HFF-Myc (cell line): ENCODE measurements around the gene ENOX1.

Experiments used
- DNase-seq: peaks from one replicate; pipeline ENCODE4 v3.0.0-alpha.2; 2011; ENCODE audit warnings: low read depth; ENCODE audit errors: extremely low read depth
- H3K4me3 ChIP-seq: replicated peaks from 2 replicates; pipeline ENCODE4 v1.5.1; 2011; ENCODE audit warnings: low read depth, mild to moderate bottlenecking, control low read depth, low read length
- TF ChIP-seq, protein P1 (sequence below): IDR thresholded peaks from 2 replicates; pipeline ENCODE4 v1.5.1; 2012; ENCODE audit warnings: mild to moderate bottlenecking, low read depth, low read length, control low read depth; ENCODE audit errors: missing control alignments

The ENOX1 gene

DNA sequence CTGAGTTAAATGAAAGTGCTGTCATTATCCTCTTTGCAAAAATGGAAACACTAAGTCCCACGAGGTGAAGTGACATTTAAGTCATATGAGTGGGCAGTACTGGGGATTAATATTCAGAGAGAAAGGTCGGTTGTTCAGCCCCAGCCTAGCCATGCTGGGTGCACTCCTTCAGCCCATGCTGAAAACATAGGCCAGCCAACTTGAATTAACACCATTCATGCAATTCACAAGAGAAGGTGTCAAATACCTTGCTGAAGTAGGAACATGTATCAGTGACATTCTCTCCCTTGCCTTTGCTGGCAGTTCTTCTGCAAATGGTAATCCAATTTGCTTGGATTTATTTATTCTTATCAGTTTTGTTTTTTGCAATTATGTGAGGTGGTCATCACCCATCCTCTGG is 507.1 kb downstream of the ENOX1 start:
- DNase-seq, result no peak
- no peak overlapping the region for H3K4me3 ChIP-seq
- TF ChIP-seq, protein P1, sequence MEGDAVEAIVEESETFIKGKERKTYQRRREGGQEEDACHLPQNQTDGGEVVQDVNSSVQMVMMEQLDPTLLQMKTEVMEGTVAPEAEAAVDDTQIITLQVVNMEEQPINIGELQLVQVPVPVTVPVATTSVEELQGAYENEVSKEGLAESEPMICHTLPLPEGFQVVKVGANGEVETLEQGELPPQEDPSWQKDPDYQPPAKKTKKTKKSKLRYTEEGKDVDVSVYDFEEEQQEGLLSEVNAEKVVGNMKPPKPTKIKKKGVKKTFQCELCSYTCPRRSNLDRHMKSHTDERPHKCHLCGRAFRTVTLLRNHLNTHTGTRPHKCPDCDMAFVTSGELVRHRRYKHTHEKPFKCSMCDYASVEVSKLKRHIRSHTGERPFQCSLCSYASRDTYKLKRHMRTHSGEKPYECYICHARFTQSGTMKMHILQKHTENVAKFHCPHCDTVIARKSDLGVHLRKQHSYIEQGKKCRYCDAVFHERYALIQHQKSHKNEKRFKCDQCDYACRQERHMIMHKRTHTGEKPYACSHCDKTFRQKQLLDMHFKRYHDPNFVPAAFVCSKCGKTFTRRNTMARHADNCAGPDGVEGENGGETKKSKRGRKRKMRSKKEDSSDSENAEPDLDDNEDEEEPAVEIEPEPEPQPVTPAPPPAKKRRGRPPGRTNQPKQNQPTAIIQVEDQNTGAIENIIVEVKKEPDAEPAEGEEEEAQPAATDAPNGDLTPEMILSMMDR, result no peak

DNA sequence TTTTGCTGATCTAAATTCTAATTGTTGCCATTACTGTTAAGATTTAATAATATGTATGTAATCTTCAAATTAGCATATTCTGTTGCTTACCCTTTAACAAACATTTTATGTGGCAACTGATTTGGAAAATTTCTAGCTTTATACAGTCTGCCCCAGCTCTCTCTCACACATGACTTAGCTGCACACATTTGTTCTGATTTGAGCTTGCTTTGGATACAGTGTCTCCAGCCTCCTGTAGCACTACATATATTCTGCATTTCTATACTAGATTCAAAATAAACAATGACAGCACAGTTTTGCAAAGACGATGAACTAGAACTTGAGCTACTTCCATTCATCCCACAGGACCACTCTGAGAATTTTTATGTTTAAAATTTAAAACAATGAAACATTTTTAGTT is 508.6 kb downstream of the ENOX1 start:
- no peak overlapping the region for H3K4me3 ChIP-seq
- no peak for DNase-seq
- TF ChIP-seq, protein P1, result no peak

GRCh38 chr13:43277142-43277541 is 509.6 kb downstream of the ENOX1 start:
- TF ChIP-seq, protein P1, result no peak

GRCh38 chr13:43274881-43275280 is 511.9 kb downstream of the ENOX1 start:
- no peak for DNase-seq
- no peak overlapping the region for H3K4me3 ChIP-seq
- TF ChIP-seq, protein P1, result no peak

More at GRCh38 chr13:43277142-43277541, 509.6 kb downstream of the ENOX1 start:
- no peak overlapping the region for H3K4me3 ChIP-seq
- DNase-seq, result no peak

DNA sequence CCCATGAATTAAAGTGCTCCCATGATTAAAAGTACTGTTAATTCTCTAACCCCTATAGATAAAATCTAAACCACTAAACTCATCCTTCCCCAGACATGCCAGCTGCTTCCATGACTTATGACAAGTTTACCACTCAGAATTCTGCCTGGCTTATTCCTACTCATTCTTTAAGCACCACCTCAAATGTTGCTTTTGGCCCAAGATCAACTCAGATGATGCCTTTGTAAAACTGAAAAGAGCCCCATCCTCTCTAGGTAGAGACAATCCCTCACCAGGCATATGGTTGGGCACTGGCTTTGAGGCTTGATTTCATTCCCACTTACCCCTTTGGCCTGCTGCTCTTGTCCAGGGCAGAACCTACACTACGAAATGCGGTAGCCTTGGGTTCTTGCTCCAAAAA is 513.4 kb downstream of the ENOX1 start:
- no peak overlapping the region for H3K4me3 ChIP-seq
- no peak for DNase-seq
- TF ChIP-seq, protein P1, result no peak

- no peak overlapping the region for H3K4me3 ChIP-seq
- DNase-seq, result no peak
- TF ChIP-seq, protein P1, result no peak
Measured at GRCh38 chr13:43272851-43273250, 513.9 kb downstream of the ENOX1 start.

DNA sequence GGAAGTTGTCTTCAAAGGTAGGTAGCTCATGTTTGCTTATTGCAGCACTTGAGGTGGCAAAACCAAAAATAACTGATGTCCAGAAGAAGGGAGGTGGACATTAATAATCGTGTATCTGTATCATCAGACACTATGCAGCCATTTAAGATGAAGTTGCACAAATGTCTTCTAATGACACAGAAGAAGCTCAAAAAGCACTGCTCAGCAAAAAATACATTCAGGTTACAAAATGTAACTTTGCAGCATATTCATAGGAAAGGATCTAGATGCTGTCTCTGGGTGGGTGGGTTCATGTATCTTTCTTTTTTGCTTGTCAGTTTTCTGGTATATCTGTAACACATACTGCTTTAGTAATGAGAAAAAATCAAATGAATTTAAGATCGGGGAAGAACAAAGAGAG is 515.6 kb downstream of the ENOX1 start:
- TF ChIP-seq, protein P1, result no peak
- no peak overlapping the region for H3K4me3 ChIP-seq
- no peak for DNase-seq
